ENCODE data around the gene PROK1.

DNA sequence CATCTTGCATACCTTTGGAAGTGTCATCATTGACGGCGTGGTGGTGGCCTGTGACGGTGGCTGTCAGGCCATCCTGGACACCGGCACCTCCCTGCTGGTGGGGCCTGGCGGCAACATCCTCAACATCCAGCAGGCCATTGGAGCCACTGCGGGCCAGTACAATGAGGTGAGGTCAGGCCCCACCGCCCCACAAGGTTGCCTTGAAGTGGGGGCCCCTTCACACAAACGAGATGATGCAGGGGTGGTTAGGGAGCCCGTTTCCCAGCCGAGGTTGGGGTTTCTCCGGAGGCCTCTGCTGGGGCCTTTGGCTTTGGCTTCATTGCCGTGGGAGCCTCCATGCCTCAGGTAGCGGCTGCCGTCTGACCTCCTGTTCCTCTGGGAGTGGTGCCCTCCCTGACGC, 38.5 kb downstream of the PROK1 start:
- TF ChIP-seq, protein P1, sequence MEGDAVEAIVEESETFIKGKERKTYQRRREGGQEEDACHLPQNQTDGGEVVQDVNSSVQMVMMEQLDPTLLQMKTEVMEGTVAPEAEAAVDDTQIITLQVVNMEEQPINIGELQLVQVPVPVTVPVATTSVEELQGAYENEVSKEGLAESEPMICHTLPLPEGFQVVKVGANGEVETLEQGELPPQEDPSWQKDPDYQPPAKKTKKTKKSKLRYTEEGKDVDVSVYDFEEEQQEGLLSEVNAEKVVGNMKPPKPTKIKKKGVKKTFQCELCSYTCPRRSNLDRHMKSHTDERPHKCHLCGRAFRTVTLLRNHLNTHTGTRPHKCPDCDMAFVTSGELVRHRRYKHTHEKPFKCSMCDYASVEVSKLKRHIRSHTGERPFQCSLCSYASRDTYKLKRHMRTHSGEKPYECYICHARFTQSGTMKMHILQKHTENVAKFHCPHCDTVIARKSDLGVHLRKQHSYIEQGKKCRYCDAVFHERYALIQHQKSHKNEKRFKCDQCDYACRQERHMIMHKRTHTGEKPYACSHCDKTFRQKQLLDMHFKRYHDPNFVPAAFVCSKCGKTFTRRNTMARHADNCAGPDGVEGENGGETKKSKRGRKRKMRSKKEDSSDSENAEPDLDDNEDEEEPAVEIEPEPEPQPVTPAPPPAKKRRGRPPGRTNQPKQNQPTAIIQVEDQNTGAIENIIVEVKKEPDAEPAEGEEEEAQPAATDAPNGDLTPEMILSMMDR (IDR thresholded peaks at IDR 0.05; ENCODE audit: borderline replicate concordance, extremely low read depth, low read length, poor library complexity, severe bottlenecking), result no peak
- no peak for TF ChIP-seq EZH2 (IDR thresholded peaks at IDR 0.05; ENCODE audit: borderline replicate concordance, low read depth, low read length, severe bottlenecking)
